Breast epithelium (tissue), 4 donors: ENCODE data around the gene STOML1. TPM values are rescaled to one million over a fixed set of nuclear protein-coding genes. Genes with fewer than 3 reads are reported as not detected.

Source experiments
- DNase-seq, 2 donors: peaks; one replicate each; pipeline ENCODE4 v3.0.0-alpha.2; 2019; ENCODE audit warnings: low spot score in 2 of 2
- H3K27ac ChIP-seq, 2 donors: fragments of 200-600 bp; sonication (generic) in 1 of 2; one replicate each; pipeline ENCODE4 v1.5.1; 2016 to 2019; ENCODE audit warnings: mild to moderate bottlenecking in 1 of 2
- H3K27me3 ChIP-seq, 2 donors: fragments of 200-600 bp; sonication (generic) in 1 of 2; one replicate each; pipeline versions ENCODE4 v1.5.1 to v1.6.0; 2017 to 2019; ENCODE audit warnings: control low read depth in 1 of 2, mild to moderate bottlenecking in 1 of 2
- H3K36me3 ChIP-seq: fragments of 200-600 bp; one replicate; pipeline ENCODE4 v1.5.1; 2019
- H3K4me1 ChIP-seq, 2 donors: fragments of 200-600 bp; sonication (generic); one replicate each; pipeline ENCODE4 v1.5.1; 2016 to 2019; ENCODE audit warnings: control low read depth in 1 of 2
- H3K4me3 ChIP-seq, 3 donors: fragments of 200-600 bp; sonication (generic); 1 replicate in 2 of 3; 2 replicates in 1 of 3; pipeline ENCODE4 v1.5.1; 2016 to 2019; ENCODE audit warnings: mild to moderate bottlenecking in 3 of 3, moderate library complexity in 2 of 3
- H3K9me3 ChIP-seq, 2 donors: fragments of 200-600 bp; sonication (generic) in 1 of 2; one replicate each; pipeline ENCODE4 v1.5.1; 2016 to 2019; ENCODE audit warnings: control low read depth in 1 of 2
- CTCF ChIP-seq, 3 donors: fragments of 450-650 bp; IDR thresholded peaks; one replicate each; pipeline ENCODE4 v1.5.1; 2016 to 2017; ENCODE audit warnings: antibody characterized with exemption in 3 of 3, mild to moderate bottlenecking in 3 of 3, moderate library complexity in 3 of 3
- POLR2A ChIP-seq: fragments of 450-650 bp; IDR thresholded peaks from one replicate; pipeline ENCODE4 v1.6.1; 2016; ENCODE audit warnings: antibody characterized with exemption, mild to moderate bottlenecking, moderate library complexity
- POLR2AphosphoS5 ChIP-seq, 3 donors: sonication (generic); formaldehyde crosslinking; IDR thresholded peaks; one replicate each; pipeline ENCODE4 v1.6.1; 2017; ENCODE audit warnings: antibody characterized with exemption in 3 of 3
- intact Hi-C: fragments of 100-400 bp; cut with DNase I; formaldehyde crosslinking; loops from one replicate; pipeline ENCODE4 v1.15.1; 2023; ENCODE audit warnings: low total_unique reads
- total RNA-seq, 3 donors: library from RNA; depleted of rRNA; stranded (reverse); fragments of >200 nt; gene quantifications; one replicate each; pipeline ENCODE4 v1.1.0, GENCODE V29; 2016

Gene STOML1
- total RNA-seq, 3 donors from 2014 or later: 8.5 to 10.7 (median 9.7) TPM

- intact Hi-C loops: no loop called here
- H3K4me1 ChIP-seq: no peaks in the 10 kb centered on the region
- no peak overlapping the region for H3K4me3 ChIP-seq
- H3K9me3 ChIP-seq: no peaks in the 10 kb centered on the region
- DNase-seq: peak in 1 of 2 donors; percentile 12
- peak overlapping the region; percentile 25 to 27 for H3K27ac ChIP-seq
- H3K27me3 ChIP-seq: no peaks in the 10 kb centered on the region
- peaks cover 9% of the 10 kb centered on the region for H3K36me3 ChIP-seq
- TF ChIP-seq CTCF (IDR thresholded peaks at IDR 0.05) (no peak), POLR2AphosphoS5 (IDR thresholded peaks at IDR 0.05) (no peak), POLR2A (no peak)
Measured at GRCh38 chr15:74025436-74025835, 33.3 kb upstream of the STOML1 start.

- Histone ChIP-seq H3K4me3 (no peak overlapping the region), H3K27ac (peak overlapping the region in 1 of 2 donors; percentile 27), H3K36me3 (peaks cover 9% of the 10 kb centered on the region), H3K9me3 (no peaks in the 10 kb centered on the region), H3K27me3 (no peaks in the 10 kb centered on the region), H3K4me1 (no peaks in the 10 kb centered on the region)
- TF ChIP-seq POLR2AphosphoS5 (IDR thresholded peaks at IDR 0.05): no peak
- no peak for TF ChIP-seq POLR2A
- TF ChIP-seq CTCF (IDR thresholded peaks at IDR 0.05): no peak
- DNase-seq: peak in 1 of 2 donors; percentile 2
- intact Hi-C loops: no loop called here
Measured at GRCh38 chr15:74024687-74025086, 32.6 kb upstream of the STOML1 start.

GRCh38 chr15:74022706-74023470 lies 30.8 kb upstream of the STOML1 start:
- TF ChIP-seq POLR2AphosphoS5 (IDR thresholded peaks at IDR 0.05) (no peak), CTCF (IDR thresholded peaks at IDR 0.05) (no peak), POLR2A (no peak)
- Histone ChIP-seq H3K27me3 (no peaks in the 10 kb centered on the region), H3K4me3 (no peak overlapping the region), H3K4me1 (no peaks in the 10 kb centered on the region), H3K27ac (no peak overlapping the region), H3K9me3 (no peaks in the 10 kb centered on the region), H3K36me3 (peaks cover 9% of the 10 kb centered on the region)
- peak in 1 of 2 donors; percentile 22 for DNase-seq
- intact Hi-C loops: no loop called here

- no peaks in the 10 kb centered on the region for H3K9me3 ChIP-seq
- H3K27me3 ChIP-seq: no peaks in the 10 kb centered on the region
- no peak for DNase-seq
- peaks cover 9% of the 10 kb centered on the region for H3K36me3 ChIP-seq
- H3K27ac ChIP-seq: no peak overlapping the region
- H3K4me3 ChIP-seq: no peak overlapping the region
- H3K4me1 ChIP-seq: no peaks in the 10 kb centered on the region
- TF ChIP-seq CTCF (IDR thresholded peaks at IDR 0.05): no peak
- no peak for TF ChIP-seq POLR2AphosphoS5 (IDR thresholded peaks at IDR 0.05)
- no peak for TF ChIP-seq POLR2A
- intact Hi-C loops: no loop called here
Measured at GRCh38 chr15:74019734-74020133, 27.6 kb upstream of the STOML1 start.

DNA sequence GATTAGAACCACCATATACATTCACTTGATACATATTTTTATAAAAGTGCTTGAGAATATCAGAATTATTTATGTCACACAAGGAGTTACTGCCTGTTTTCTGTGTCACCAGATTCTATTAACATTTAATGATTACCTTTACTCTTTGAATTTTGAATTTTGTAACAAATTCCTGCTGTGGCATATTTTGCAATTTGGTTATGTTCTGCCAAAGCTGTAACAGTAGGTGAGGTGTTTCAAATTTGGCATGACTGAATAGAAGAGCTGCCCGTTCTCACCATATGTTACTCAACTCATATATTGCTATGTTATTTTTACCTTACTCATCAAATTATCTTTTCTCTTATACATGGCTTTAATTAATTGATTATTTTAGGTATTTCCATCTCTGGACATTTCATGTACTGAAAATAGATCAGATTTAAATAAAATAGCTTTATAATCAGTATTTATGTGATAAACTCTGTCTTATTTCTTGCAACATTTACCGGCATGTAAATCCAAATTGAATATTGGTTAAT lies 21.3 kb upstream of the STOML1 start:
- no peaks in the 10 kb centered on the region for H3K9me3 ChIP-seq
- TF ChIP-seq CTCF (IDR thresholded peaks at IDR 0.05) (no peak), POLR2AphosphoS5 (IDR thresholded peaks at IDR 0.05) (no peak), POLR2A (no peak)
- peaks cover 0 to 16% of the 10 kb centered on the region in 2 donors for H3K4me1 ChIP-seq
- H3K4me3 ChIP-seq: no peak overlapping the region
- DNase-seq: no peak
- no peaks in the 10 kb centered on the region for H3K36me3 ChIP-seq
- H3K27ac ChIP-seq: peak overlapping the region in 1 of 2 donors; percentile 38
- H3K27me3 ChIP-seq: no peaks in the 10 kb centered on the region
- intact Hi-C loops: no loop called here
